PC-9 (cell line): ENCODE data around the gene ARRB1. TPM values are rescaled to one million over a fixed set of nuclear protein-coding genes. Genes with fewer than 3 reads are reported as not detected.

ENCODE experiments used
- BruUV-seq: library from RNA; stranded (reverse); fragments of 400-500 nt; replicated peaks from 2 replicates; lab custom pipeline; 2021; lab: Mats Ljungman, UMichigan
- CTCF ChIA-PET: fragments of 300-600 bp; sonication (Branson Sonifier 250); formaldehyde crosslinking; loops from one replicate; lab custom pipeline; 2022; ENCODE audit warnings: antibody characterized with exemption; lab: Charles Lee
- POLR2A ChIA-PET: fragments of 300-600 bp; sonication (Branson Sonifier 250); formaldehyde crosslinking; loops from one replicate; lab custom pipeline; 2022; ENCODE audit warnings: antibody characterized with exemption; ENCODE audit not compliant: unreplicated experiment; lab: Charles Lee
- DNase-seq, 2 experiments: peaks; one replicate each; pipeline versions ENCODE4 v3.0.0 to v3.0.0-alpha.2; 2015 to 2022; ENCODE audit warnings: mixed read lengths in 1 of 2
- H2AFZ ChIP-seq: fragments of 200-600 bp; sonication (generic); 2 replicates; pipeline ENCODE4 v1.8.1; 2017; ENCODE audit warnings: antibody characterized with exemption
- H3F3A ChIP-seq: fragments of 200-600 bp; sonication (generic); 2 replicates; pipeline ENCODE4 v1.8.1; 2017; ENCODE audit warnings: antibody characterized with exemption, mild to moderate bottlenecking, low read depth; ENCODE audit not compliant: insufficient read depth
- H3K27ac ChIP-seq: fragments of 200-600 bp; sonication (generic); 2 replicates; pipeline ENCODE4 v1.6.1; 2016; ENCODE audit warnings: mixed run types
- H3K27me3 ChIP-seq: fragments of 200-600 bp; sonication (generic); 2 replicates; pipeline ENCODE4 v1.6.1; 2016; ENCODE audit warnings: low read depth, mixed run types; ENCODE audit not compliant: insufficient read depth
- H3K36me3 ChIP-seq: fragments of 200-600 bp; sonication (generic); 2 replicates; pipeline ENCODE4 v1.6.1; 2016; ENCODE audit warnings: low read depth, mixed run types
- H3K4me1 ChIP-seq: fragments of 200-600 bp; sonication (generic); replicated peaks from 2 replicates; pipeline ENCODE4 v1.6.1; 2016; ENCODE audit warnings: mixed run types; ENCODE audit not compliant: insufficient read depth
- H3K4me2 ChIP-seq: fragments of 200-600 bp; sonication (generic); 2 replicates; pipeline ENCODE4 v1.6.1; 2017; ENCODE audit warnings: mixed run types
- H3K4me3 ChIP-seq: fragments of 200-600 bp; sonication (generic); 2 replicates; pipeline ENCODE4 v1.6.1; 2016; ENCODE audit warnings: mixed run types
- H3K79me2 ChIP-seq: fragments of 200-600 bp; sonication (generic); 2 replicates; pipeline ENCODE4 v1.6.1; 2017; ENCODE audit warnings: low read depth, mixed run types
- H3K9me2 ChIP-seq: fragments of 200-600 bp; sonication (generic); 2 replicates; pipeline ENCODE4 v1.8.1; 2017; ENCODE audit warnings: mild to moderate bottlenecking; ENCODE audit not compliant: insufficient read depth
- H3K9me3 ChIP-seq: fragments of 200-600 bp; sonication (generic); 2 replicates; pipeline ENCODE4 v1.8.1; 2016; ENCODE audit warnings: low read depth; ENCODE audit not compliant: insufficient read depth
- H4K20me1 ChIP-seq: fragments of 200-600 bp; sonication (generic); 2 replicates; pipeline ENCODE4 v1.8.1; 2017; ENCODE audit not compliant: insufficient read depth
- CTCF ChIP-seq: fragments of 200-600 bp; sonication (generic); conservative IDR thresholded peaks from 2 replicates; pipeline ENCODE4 v1.6.1; 2017; ENCODE audit warnings: mixed run types, antibody characterized with exemption, mild to moderate bottlenecking, moderate library complexity
- EZH2 ChIP-seq: fragments of 200-600 bp; sonication (generic); IDR thresholded peaks from 2 replicates; pipeline ENCODE4 v1.8.0; 2017; ENCODE audit warnings: antibody characterized with exemption, low read depth
- intact Hi-C: fragments of 100-400 bp; cut with micrococcal nuclease; formaldehyde crosslinking; loops from one replicate; pipeline ENCODE4 v1.10.0; 2022; ENCODE audit not compliant: unreplicated experiment
- total RNA-seq: library from RNA; stranded (reverse); gene quantifications from 2 replicates; pipeline ENCODE4 v1.2.3, GENCODE V29; 2021

The ARRB1 gene
- total RNA-seq, 1 experiment from 2014 or later: 31.8 TPM

- intact Hi-C loops: no loop called here
- Histone ChIP-seq H3K27ac (no peak overlapping the region), H3K4me3 (no peak overlapping the region), H3K27me3 (no peaks in the 10 kb centered on the region), H3K36me3 (no peaks in the 10 kb centered on the region), H3F3A (no peaks in the 10 kb centered on the region; the same call in none of the 2 replicates), H4K20me1 (peaks cover 15% of the 10 kb centered on the region), H3K9me2 (no peaks in the 10 kb centered on the region), H3K4me2 (no peak overlapping the region), H3K79me2 (no peaks in the 10 kb centered on the region), H2AFZ (no peak overlapping the region), H3K4me1 (no peaks in the 10 kb centered on the region), H3K9me3 (no peaks in the 10 kb centered on the region)
- no TSS peak for BruUV-seq
- DNase-seq: no peak
- TF ChIP-seq EZH2: no peak
- POLR2A ChIA-PET: no interaction called here
- CTCF ChIA-PET: no interaction called here
Observed at GRCh38 chr11:75315439-75315805, 36.0 kb downstream of the ARRB1 start.

GRCh38 chr11:75314771-75315438 is 36.6 kb downstream of the ARRB1 start:
- no TSS peak for BruUV-seq
- intact Hi-C loops: no loop called here

GRCh38 chr11:75313513-75314272 is 37.8 kb downstream of the ARRB1 start:
- no TSS peak for BruUV-seq
- Histone ChIP-seq H3K4me3 (no peak overlapping the region), H3K4me2 (no peak overlapping the region), H3K27me3 (no peaks in the 10 kb centered on the region), H3K4me1 (no peaks in the 10 kb centered on the region), H4K20me1 (peaks cover 10% of the 10 kb centered on the region; the same call in 1 of the 2 replicates), H3K9me3 (no peaks in the 10 kb centered on the region), H2AFZ (no peak overlapping the region), H3K27ac (no peak overlapping the region), H3F3A (no peaks in the 10 kb centered on the region; the same call in none of the 2 replicates), H3K9me2 (no peaks in the 10 kb centered on the region), H3K36me3 (no peaks in the 10 kb centered on the region), H3K79me2 (no peaks in the 10 kb centered on the region)
- POLR2A ChIA-PET: no interaction called here
- no peak for DNase-seq
- TF ChIP-seq EZH2 (no peak), CTCF (no peak)
- intact Hi-C loops: no loop called here
- CTCF ChIA-PET: no interaction called here

More at GRCh38 chr11:75314771-75315438, 36.6 kb downstream of the ARRB1 start:
- TF ChIP-seq EZH2: no peak
- no peak for TF ChIP-seq CTCF
- Histone ChIP-seq H3K4me2 (no peak overlapping the region), H3K79me2 (no peaks in the 10 kb centered on the region), H3K36me3 (no peaks in the 10 kb centered on the region), H3F3A (no peaks in the 10 kb centered on the region; the same call in none of the 2 replicates), H3K4me1 (no peaks in the 10 kb centered on the region), H3K4me3 (no peak overlapping the region), H3K27ac (no peak overlapping the region), H2AFZ (no peak overlapping the region), H3K9me2 (no peaks in the 10 kb centered on the region), H4K20me1 (peaks cover 15% of the 10 kb centered on the region), H3K9me3 (no peaks in the 10 kb centered on the region), H3K27me3 (no peaks in the 10 kb centered on the region)
- CTCF ChIA-PET: no interaction called here
- DNase-seq: no peak
- POLR2A ChIA-PET: no interaction called here
